ENCODE data around the gene C19orf53.

The C19orf53 gene

GRCh38 chr19:13827656-13828055 is 53.4 kb downstream of the C19orf53 start:
- no peak for DNase-seq
